Measurements from ENCODE around the gene ZNF90. TPM values are rescaled to one million over a fixed set of nuclear protein-coding genes. Genes with fewer than 3 reads are reported as not detected.

Gene ZNF90
- total RNA-seq, 1 experiment from 2014 or later = not detected

GRCh38 chr19:20165971-20166592 lies 88.3 kb downstream of the ZNF90 start:
- ChIA-PET CTCF (no interaction called here), RAD21 (ENCODE audit: low non-redundant PET in 1 of 2, low total read pairs in 2 of 2, uncharacterized antibody in 2 of 2, unreplicated experiment in 2 of 2) (no interaction called here), POLR2A (no interaction called here)
- no peak overlapping the region for H3K4me2 ChIP-seq (ENCODE audit: low read length)
- no peak for TF ChIP-seq ZFX (IDR thresholded peaks at IDR 0.05)
- no peak for TF ChIP-seq ZBTB33 (IDR thresholded peaks at IDR 0.05; ENCODE audit: extremely low read depth, insufficient replicate concordance, low read length)
- no peak for TF ChIP-seq FOSL1 (IDR thresholded peaks at IDR 0.05; ENCODE audit: low read depth)
- no peak for TF ChIP-seq CEBPB (IDR thresholded peaks at IDR 0.05; ENCODE audit: low read depth)
- no peak for TF ChIP-seq ATF3 (IDR thresholded peaks at IDR 0.05)
- no peak for TF ChIP-seq CBX3 (IDR thresholded peaks at IDR 0.05; ENCODE audit: low read depth)
- TF ChIP-seq YY1 (IDR thresholded peaks at IDR 0.05; ENCODE audit: extremely low read depth, insufficient replicate concordance, low read depth, low read length) = no peak
- TF ChIP-seq SIN3A (IDR thresholded peaks at IDR 0.05; ENCODE audit: low read depth) = no peak
- no peak for TF ChIP-seq POLR2A (IDR thresholded peaks at IDR 0.05; ENCODE audit: borderline replicate concordance, extremely low read depth, insufficient read depth, insufficient read length)
- no peak for TF ChIP-seq EZH2 (IDR thresholded peaks at IDR 0.05)
- no peak for TF ChIP-seq JUND (IDR thresholded peaks at IDR 0.05)
- TF ChIP-seq ZNF274 (IDR thresholded peaks at IDR 0.05; ENCODE audit: low read depth, low read length) = no peak
- no peak for TF ChIP-seq POLR2AphosphoS5 (IDR thresholded peaks at IDR 0.05; ENCODE audit: low read depth, low read length)
- no peak for TF ChIP-seq RAD21 (IDR thresholded peaks at IDR 0.05; ENCODE audit: low read depth)
- no peak for TF ChIP-seq CTCF (IDR thresholded peaks at IDR 0.05 in 2 of 3, conservative IDR thresholded peaks at IDR 0.05 in 1 of 3; ENCODE audit: borderline replicate concordance in 1 of 3, insufficient read depth in 1 of 3, low read depth in 2 of 3, low read length in 2 of 3)
- TF ChIP-seq TCF7L2 (IDR thresholded peaks at IDR 0.05; ENCODE audit: borderline replicate concordance, extremely low read depth, insufficient read depth, insufficient read length) = no peak
- TF ChIP-seq SRF (IDR thresholded peaks at IDR 0.05; ENCODE audit: low read depth) = no peak
- no peaks in the 10 kb centered on the region for H3K27me3 ChIP-seq (ENCODE audit: insufficient read depth, low read length)
- H3K9ac ChIP-seq (ENCODE audit: low read length) = no peak overlapping the region
- intact Hi-C loops (cut with micrococcal nuclease) = no loop called here
- no peaks in the 10 kb centered on the region for H3K9me2 ChIP-seq (ENCODE audit: insufficient read depth)
- no peak overlapping the region for H3K27ac ChIP-seq (ENCODE audit: low read depth, low read length)
- DNase-seq (ENCODE audit: low read depth, low spot score) = no peak
- H3K4me3 ChIP-seq (replicated peaks in 1 of 2; ENCODE audit: low read depth in 1 of 2, low read length in 2 of 2) = no peak overlapping the region
- H3K9me3 ChIP-seq (ENCODE audit: control insufficient read depth in 1 of 2, insufficient read depth in 1 of 2, low read depth in 1 of 2, low read length in 2 of 2) = peaks cover under 1 to 16% of the 10 kb centered on the region in 2 experiments; a peak in 2 of 4 replicates
- no peaks in the 10 kb centered on the region for H4K20me1 ChIP-seq (ENCODE audit: insufficient read depth)
- H3K79me2 ChIP-seq (ENCODE audit: insufficient read depth, low read length) = no peaks in the 10 kb centered on the region
- H3K36me3 ChIP-seq (ENCODE audit: control insufficient read depth in 1 of 2, insufficient read depth in 2 of 2, low read length in 2 of 2) = no peaks in the 10 kb centered on the region
- H3K4me1 ChIP-seq (ENCODE audit: control insufficient read depth in 1 of 2, insufficient read depth in 2 of 2, low read length in 2 of 2) = no peaks in the 10 kb centered on the region
- no TSS peak for BruUV-seq (replicated peaks)
- no peak overlapping the region for H2AFZ ChIP-seq (ENCODE audit: low read depth, low read length, poor library complexity, severe bottlenecking)
- no peak for ATAC-seq

All from HCT116 (cell line).